ENCODE results near the gene TRAPPC2.
"Not testable (repeated sequence)": the region's sequence is repeated elsewhere in the genome, so short reads cannot be mapped to it uniquely, and the experiment has no call there.

TRAPPC2 gene

GRCh38 chrX:13742397-13743176, 8.2 kb upstream of the TRAPPC2 start:
- DNase-seq, result no peak

- no peak for DNase-seq
Measured at GRCh38 chrX:13741695-13742094, 7.3 kb upstream of the TRAPPC2 start.

- no peak for DNase-seq
Measured at GRCh38 chrX:13733506-13733905, 914 bp downstream of the TRAPPC2 start.

- no peak for DNase-seq
Measured at GRCh38 chrX:13732246-13733067, 2.0 kb downstream of the TRAPPC2 start.

GRCh38 chrX:13730523-13730922, 3.9 kb downstream of the TRAPPC2 start:
- DNase-seq, result not testable (repeated sequence)

- not testable (repeated sequence) for DNase-seq
Measured at GRCh38 chrX:13726583-13726982, 7.8 kb downstream of the TRAPPC2 start.

GRCh38 chrX:13724878-13725277, 9.5 kb downstream of the TRAPPC2 start:
- DNase-seq, result not testable (repeated sequence)

- DNase-seq, result peak in 1 of 2 donors; percentile 25
Measured at GRCh38 chrX:13721819-13722519, 12.5 kb downstream of the TRAPPC2 start.

GRCh38 chrX:13721371-13721770, 13.0 kb downstream of the TRAPPC2 start:
- DNase-seq, result no peak

GRCh38 chrX:13719192-13719856, 15.1 kb downstream of the TRAPPC2 start:
- DNase-seq, result no peak

- DNase-seq, result no peak
Measured at GRCh38 chrX:13717700-13718472, 16.5 kb downstream of the TRAPPC2 start.

GRCh38 chrX:13716905-13717304, 17.5 kb downstream of the TRAPPC2 start:
- DNase-seq, result no peak

- DNase-seq, result no peak
Measured at GRCh38 chrX:13716455-13716854, 18.0 kb downstream of the TRAPPC2 start.

GRCh38 chrX:13711141-13711540, 23.3 kb downstream of the TRAPPC2 start:
- no peak for DNase-seq

- no peak for DNase-seq
Measured at GRCh38 chrX:13703589-13703988, 30.8 kb downstream of the TRAPPC2 start.

GRCh38 chrX:13703135-13703534, 31.3 kb downstream of the TRAPPC2 start:
- no peak for DNase-seq

GRCh38 chrX:13702111-13702789, 32.2 kb downstream of the TRAPPC2 start:
- no peak for DNase-seq

GRCh38 chrX:13700380-13700779, 34.0 kb downstream of the TRAPPC2 start:
- DNase-seq, result no peak

- DNase-seq, result no peak
Measured at GRCh38 chrX:13699183-13699826, 35.1 kb downstream of the TRAPPC2 start.

GRCh38 chrX:13698432-13698831, 36.0 kb downstream of the TRAPPC2 start:
- DNase-seq, result no peak

GRCh38 chrX:13697976-13698375, 36.4 kb downstream of the TRAPPC2 start:
- no peak for DNase-seq

Measured in hippocampal formation (tissue), 2 donors.